GM18505 (cell line): ENCODE results near the gene EML6.
"Not testable (repeated sequence)": the region's sequence is repeated elsewhere in the genome, so short reads cannot be mapped to it uniquely, and the experiment has no call there.

Experiments
- ATAC-seq: cut with Tn5 transposase; IDR thresholded peaks from one replicate; pipeline ENCODE4 v1.9.1; 2021; ENCODE audit not compliant: unreplicated experiment
- POLR2A ChIP-seq: IDR thresholded peaks from 4 replicates; pipeline ENCODE4 v1.6.1; 2011; ENCODE audit warnings: borderline replicate concordance; ENCODE audit not compliant: insufficient read depth, insufficient read length; ENCODE audit errors: extremely low read depth

EML6 gene

DNA sequence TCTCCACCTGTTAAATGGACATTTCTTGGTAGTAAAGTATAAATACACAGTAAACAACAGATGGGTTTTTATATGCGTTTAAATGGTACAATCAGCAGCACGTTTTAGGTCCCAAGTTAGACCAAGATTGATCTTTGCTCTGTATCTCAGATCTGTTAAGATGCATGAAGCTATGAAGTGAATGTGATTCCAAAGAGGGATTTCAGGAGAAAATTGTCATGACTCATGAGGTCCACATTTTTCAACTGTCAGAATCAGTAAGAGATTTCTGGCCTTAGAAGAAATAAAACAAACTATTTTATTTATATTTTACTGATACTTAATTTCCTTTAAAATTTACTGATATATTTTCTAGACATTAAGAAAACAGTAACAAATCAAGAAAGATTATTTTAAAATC lies 142.7 kb downstream of the EML6 start:
- ATAC-seq: no peak
- TF ChIP-seq POLR2A: no peak

DNA sequence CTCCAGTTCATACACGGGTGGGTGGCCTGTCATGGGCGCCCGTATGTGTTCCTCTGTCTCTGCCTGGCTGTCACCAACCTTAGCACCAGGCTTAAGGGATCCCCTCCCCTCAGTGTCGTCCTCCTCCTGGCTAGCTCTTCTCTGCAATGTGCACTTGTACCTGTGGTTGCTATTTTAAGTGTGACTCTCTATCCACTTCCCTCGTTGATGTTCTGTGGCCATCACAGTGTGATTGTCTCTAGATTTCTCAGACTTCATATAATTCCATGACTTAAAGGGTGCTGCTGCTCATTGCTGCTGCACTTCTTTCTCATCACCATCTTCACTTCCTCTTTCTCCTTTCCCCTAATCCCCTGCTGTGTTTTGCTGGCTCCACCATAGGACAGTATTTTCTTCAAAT lies 143.4 kb downstream of the EML6 start:
- TF ChIP-seq POLR2A: no peak
- ATAC-seq: peak; percentile 92

DNA sequence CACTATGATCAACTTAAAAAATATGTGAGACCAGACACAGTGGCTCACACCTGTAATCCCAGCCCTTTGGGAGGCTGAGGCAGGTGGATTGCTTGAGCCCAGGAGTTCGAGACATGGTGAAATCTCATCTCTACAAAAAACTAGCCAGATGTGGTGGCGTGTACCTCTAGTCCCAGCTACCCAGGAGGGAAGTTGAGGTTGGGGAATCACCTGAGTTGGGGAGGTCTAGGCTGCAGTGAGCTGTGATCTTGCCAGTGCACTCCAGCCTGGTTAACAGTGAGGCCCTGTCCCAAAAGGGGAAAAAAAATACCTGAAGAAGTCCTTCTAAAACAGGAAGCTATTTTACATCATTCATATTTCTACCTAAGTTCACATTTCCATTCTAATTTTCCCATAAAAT lies 144.0 kb downstream of the EML6 start:
- ATAC-seq: peak; percentile 54
- no peak for TF ChIP-seq POLR2A

DNA sequence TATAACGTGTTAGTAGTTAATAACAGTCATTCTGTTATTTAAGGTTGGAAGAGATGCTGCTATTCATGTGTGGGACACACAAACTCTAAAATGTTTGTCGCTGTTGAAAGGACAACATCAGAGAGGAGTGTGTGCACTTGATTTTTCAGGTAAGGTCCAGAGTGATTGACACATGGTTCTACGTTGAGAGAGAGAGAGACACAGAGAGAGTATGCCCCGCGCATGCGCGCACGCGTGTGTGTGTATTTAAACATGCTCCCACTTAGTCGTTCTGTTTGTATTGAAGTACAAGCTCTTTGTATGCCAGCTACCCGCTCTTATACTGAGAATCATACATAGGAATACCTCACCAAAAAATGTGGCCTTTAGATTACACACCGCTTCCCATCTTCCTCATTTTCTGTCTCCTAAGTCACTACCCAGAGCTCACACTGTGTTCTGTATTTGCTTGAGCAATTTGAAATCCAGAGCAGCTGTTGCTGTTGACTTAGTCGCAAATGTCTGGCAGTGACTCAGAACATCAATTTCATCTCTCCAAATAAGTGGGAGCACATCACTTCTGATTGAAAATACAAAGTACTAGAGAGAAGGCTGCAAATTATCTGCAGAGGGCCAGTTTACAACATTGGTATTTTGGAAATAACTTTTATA lies 148.1 kb downstream of the EML6 start:
- no peak for ATAC-seq
- no peak for TF ChIP-seq POLR2A

DNA sequence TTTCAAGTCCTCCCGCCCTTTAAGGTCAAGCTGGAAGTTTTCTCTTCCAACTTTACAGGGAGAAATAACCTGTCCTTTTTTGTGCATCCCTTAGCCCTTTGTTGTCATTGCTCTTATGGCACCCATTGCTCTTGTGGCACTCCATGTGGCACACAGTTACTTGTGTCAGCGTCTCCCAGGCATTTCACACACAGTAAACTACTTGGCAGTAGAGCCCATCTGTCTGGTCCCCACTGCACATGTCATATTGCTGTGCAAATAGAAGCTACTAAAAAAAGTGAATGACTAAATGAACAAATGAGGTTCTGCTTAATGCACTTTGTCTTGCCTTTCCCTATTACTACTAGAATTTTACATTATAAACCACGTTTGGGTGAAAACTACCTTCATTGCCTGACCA lies 149.3 kb downstream of the EML6 start:
- TF ChIP-seq POLR2A: no peak
- no peak for ATAC-seq

- not testable (repeated sequence) for ATAC-seq
Measured at GRCh38 chr2:54873236-54873635, 149.8 kb downstream of the EML6 start.

- no peak for TF ChIP-seq POLR2A
- ATAC-seq: no peak
Measured at GRCh38 chr2:54876764-54877163, 153.3 kb downstream of the EML6 start.

GRCh38 chr2:54878182-54878581 lies 154.7 kb downstream of the EML6 start:
- TF ChIP-seq POLR2A: no peak

GRCh38 chr2:54879032-54879431 lies 155.6 kb downstream of the EML6 start:
- no peak for ATAC-seq
- TF ChIP-seq POLR2A: no peak

More at GRCh38 chr2:54878182-54878581, 154.7 kb downstream of the EML6 start:
- no peak for ATAC-seq

DNA sequence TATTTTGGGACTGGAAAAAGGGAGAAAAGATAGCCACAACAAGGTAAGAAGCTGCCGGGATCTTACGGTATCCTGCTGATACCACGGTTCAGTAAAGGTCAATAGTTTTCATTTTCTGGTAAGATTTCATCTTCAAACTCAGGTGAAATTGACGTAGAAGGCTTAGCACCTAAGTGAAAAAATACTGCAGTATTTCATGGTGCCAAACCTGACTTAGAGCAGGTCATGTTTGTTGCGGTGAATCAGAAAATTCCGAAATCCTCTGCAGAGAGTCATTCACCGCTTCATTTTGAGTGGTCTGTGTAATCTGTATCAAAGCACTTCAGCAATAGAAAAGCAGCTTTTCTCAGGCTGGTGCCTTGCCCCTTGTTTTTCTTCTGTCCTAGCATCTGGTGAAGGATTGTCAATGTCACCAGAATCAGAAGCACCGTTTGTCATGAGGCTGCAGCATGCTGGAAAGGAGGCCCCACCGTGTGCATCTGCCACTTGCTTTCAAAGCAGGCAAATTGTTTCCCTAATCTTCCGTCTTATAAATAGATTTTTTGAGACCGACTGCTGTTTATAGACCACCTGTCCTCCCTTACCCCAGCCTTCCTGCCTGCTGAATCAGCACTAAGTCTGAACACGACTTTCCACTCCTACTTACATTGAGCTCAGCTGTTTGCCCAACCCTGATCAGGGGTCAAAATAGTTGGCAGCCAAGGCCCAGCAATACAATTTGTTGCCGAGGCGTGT lies 156.3 kb downstream of the EML6 start:
- TF ChIP-seq POLR2A: no peak
- no peak for ATAC-seq

- TF ChIP-seq POLR2A: no peak
- no peak for ATAC-seq
Measured at GRCh38 chr2:54880428-54880827, 157.0 kb downstream of the EML6 start.

DNA sequence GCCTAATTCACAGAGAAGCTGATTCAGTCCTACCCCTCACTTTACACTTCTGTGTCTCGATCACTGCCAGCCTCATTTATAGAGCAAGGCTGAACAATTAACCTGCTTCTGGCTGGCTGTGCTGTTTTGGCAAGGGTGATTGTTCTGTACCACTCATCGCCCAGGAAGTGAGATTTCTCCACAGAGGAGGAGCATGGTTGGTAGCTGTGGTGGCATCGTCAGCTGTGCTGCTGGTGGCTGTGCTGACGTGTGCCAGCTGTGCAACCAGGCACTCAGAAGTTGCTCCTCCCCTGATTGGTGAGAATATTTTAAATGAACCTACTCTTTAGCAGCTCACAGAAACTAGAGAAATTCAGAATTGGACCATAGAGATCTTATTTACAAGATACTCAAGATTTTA lies 158.3 kb downstream of the EML6 start:
- no peak for TF ChIP-seq POLR2A
- no peak for ATAC-seq

DNA sequence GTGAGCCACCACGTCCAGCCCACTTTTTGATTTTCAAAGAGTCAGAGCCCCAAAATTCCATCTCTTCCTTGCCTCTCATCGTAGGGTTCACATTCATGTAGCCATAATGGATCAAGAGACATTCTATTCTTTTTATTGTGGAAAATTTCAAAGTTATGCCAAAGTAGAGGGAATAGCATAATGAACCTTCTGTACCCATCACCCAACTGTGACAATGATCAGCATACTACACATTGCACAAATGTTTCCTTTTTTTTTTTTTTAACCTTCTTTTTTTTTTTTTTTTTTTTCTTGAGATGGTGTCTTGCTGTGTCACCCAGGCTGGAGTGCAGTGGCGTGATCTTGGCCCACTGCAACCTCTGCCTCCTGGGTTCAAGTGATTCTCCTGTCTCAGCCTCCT lies 162.4 kb downstream of the EML6 start:
- no peak for ATAC-seq
- TF ChIP-seq POLR2A: no peak

DNA sequence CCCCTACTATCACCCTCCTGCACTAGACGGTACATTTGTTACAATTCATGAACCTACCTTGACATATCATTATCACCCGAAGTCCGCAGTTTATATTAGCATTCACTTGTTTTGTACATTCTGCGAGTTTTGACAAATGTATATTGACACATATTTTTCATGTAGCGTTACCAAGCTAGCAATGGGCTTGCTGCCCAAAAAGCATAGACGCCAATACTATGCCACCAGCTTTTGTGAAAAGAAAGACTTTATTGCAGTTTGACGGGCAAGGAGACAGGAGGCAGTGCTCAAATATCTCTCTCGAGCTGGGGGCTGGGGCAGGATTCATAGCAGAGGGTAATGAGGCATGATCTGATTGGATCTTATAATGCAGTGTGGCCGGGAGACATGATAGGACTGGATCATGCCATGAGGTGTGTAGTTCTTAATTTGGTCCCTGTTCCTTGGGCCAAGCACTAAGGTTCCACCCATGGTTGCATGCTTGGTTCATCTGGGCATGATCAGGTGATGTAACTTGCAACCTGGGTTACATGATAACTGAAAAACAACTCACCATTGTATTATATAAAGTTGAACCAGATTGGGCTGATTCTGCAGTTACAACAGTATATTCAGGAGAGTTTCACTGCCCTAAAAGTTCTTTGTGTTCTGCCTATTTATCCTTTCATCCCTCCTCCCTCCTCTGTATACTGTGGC lies 164.5 kb downstream of the EML6 start:
- TF ChIP-seq POLR2A: no peak
- ATAC-seq: no peak

DNA sequence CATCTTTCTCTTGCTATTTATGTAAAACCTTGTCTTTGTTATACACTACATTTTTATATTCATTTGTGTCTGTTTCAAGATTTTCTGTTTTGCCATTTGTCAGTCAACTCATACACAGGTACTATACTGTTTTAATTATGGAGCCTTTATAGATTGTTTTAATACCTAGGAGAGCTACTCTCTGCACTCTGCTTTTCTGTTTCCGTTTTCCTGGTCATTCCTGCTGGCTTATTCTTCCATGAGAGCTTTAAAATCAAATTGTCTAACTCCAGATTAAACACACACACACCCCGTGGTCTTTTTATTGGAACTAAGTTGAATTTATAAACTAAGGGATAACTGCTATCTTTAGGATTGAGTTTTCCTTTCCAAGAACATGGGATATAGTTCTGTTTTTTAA lies 165.6 kb downstream of the EML6 start:
- no peak for ATAC-seq
- no peak for TF ChIP-seq POLR2A

- ATAC-seq: no peak
- TF ChIP-seq POLR2A: no peak
Measured at GRCh38 chr2:54891909-54892308, 168.4 kb downstream of the EML6 start.
